ENCODE data around the gene FBXO3. TPM values are rescaled to one million over a fixed set of nuclear protein-coding genes. Genes with fewer than 3 reads are reported as not detected.

Gene FBXO3
- total RNA-seq, 1 experiment from 2014 or later, result 27.2 TPM

GRCh38 chr11:33697997-33698396, 76.3 kb downstream of the FBXO3 start:
- no peaks in the 10 kb centered on the region for H3K79me2 ChIP-seq (ENCODE audit: insufficient read depth, low read length)
- H4K20me1 ChIP-seq (ENCODE audit: insufficient read depth), result no peaks in the 10 kb centered on the region
- RAD21 ChIA-PET (ENCODE audit: low non-redundant PET in 1 of 2, low total read pairs in 2 of 2, uncharacterized antibody in 2 of 2, unreplicated experiment in 2 of 2), result no interaction called here
- POLR2A ChIA-PET, result no interaction called here
- intact Hi-C loops (cut with micrococcal nuclease), result loop anchor here (10.0 kb wide), 1 partner anchor 813 kb away; no protein-coding TSS in a partner anchor
- no peak overlapping the region for H3K9ac ChIP-seq (ENCODE audit: low read length)
- TF ChIP-seq ZFX (IDR thresholded peaks at IDR 0.05) (no peak), RAD21 (IDR thresholded peaks at IDR 0.05; ENCODE audit: low read depth) (no peak), FOSL1 (IDR thresholded peaks at IDR 0.05; ENCODE audit: low read depth) (no peak), CBX3 (IDR thresholded peaks at IDR 0.05; ENCODE audit: low read depth) (no peak), ZBTB33 (IDR thresholded peaks at IDR 0.05; ENCODE audit: extremely low read depth, insufficient replicate concordance, low read length) (no peak), ELF1 (IDR thresholded peaks at IDR 0.05; ENCODE audit: borderline replicate concordance, low read depth) (no peak), CEBPB (IDR thresholded peaks at IDR 0.05; ENCODE audit: low read depth) (no peak), TCF7L2 (IDR thresholded peaks at IDR 0.05; ENCODE audit: borderline replicate concordance, extremely low read depth, insufficient read depth, insufficient read length) (no peak), SRF (IDR thresholded peaks at IDR 0.05; ENCODE audit: low read depth) (no peak), EZH2 (IDR thresholded peaks at IDR 0.05) (no peak), JUND (IDR thresholded peaks at IDR 0.05) (no peak)
- H3K36me3 ChIP-seq (ENCODE audit: control insufficient read depth in 1 of 2, insufficient read depth in 2 of 2, low read length in 2 of 2), result no peaks in the 10 kb centered on the region
- no peak for DNase-seq (ENCODE audit: low read depth, low spot score)
- CTCF ChIA-PET, result no interaction called here
- no peak overlapping the region for H3K4me3 ChIP-seq (replicated peaks in 1 of 2; ENCODE audit: low read depth in 1 of 2, low read length in 2 of 2)
- no peaks in the 10 kb centered on the region for H3K9me2 ChIP-seq (ENCODE audit: insufficient read depth)
- no peak for ATAC-seq
- peaks cover 18 to 69% of the 10 kb centered on the region in 2 experiments for H3K4me1 ChIP-seq (ENCODE audit: control insufficient read depth in 1 of 2, insufficient read depth in 2 of 2, low read length in 2 of 2)
- H2AFZ ChIP-seq (ENCODE audit: low read depth, low read length, poor library complexity, severe bottlenecking), result no peak overlapping the region
- H3K27me3 ChIP-seq (ENCODE audit: insufficient read depth, low read length), result no peaks in the 10 kb centered on the region
- H3K9me3 ChIP-seq (ENCODE audit: control insufficient read depth in 1 of 2, insufficient read depth in 1 of 2, low read depth in 1 of 2, low read length in 2 of 2), result no peaks in the 10 kb centered on the region
- no peak overlapping the region for H3K4me2 ChIP-seq (ENCODE audit: low read length)
- BruUV-seq (replicated peaks), result no TSS peak
- H3K27ac ChIP-seq (ENCODE audit: low read depth, low read length), result no peak overlapping the region
